Keratinocyte (primary cell): Measurements from ENCODE around the gene GRAMD1A. TPM values are rescaled to one million over a fixed set of nuclear protein-coding genes. Genes with fewer than 3 reads are reported as not detected.

ENCODE experiments used
- DNase-seq: peaks from one replicate; pipeline ENCODE4 v3.0.0-alpha.2; 2011; ENCODE audit warnings: low read depth, missing footprints, low spot score
- FAIRE-seq: peaks from 2 replicates; lab custom pipeline; 2011; peaks lifted over from hg19 to GRCh38; lab: Jason Lieb, UNC
- H2AFZ ChIP-seq: 2 replicates; pipeline ENCODE4 v1.6.0; 2012; ENCODE audit warnings: low read length, control low read depth, inconsistent platforms; ENCODE audit not compliant: control insufficient read depth
- H3K27ac ChIP-seq: 2 replicates; pipeline ENCODE4 v1.5.1; 2011; ENCODE audit warnings: low read length; ENCODE audit not compliant: control insufficient read depth, insufficient read depth
- H3K27me3 ChIP-seq: 3 replicates; pipeline ENCODE4 v1.6.0; 2011; ENCODE audit warnings: low read length; ENCODE audit not compliant: control insufficient read depth, insufficient read depth; ENCODE audit errors: extremely low read depth
- H3K36me3 ChIP-seq, 2 experiments: 2 replicates in 1 of 2; 3 replicates in 1 of 2; pipeline ENCODE4 v1.5.1; 2011; ENCODE audit warnings: low read length in 2 of 2, mild to moderate bottlenecking in 1 of 2; ENCODE audit not compliant: control insufficient read depth in 2 of 2, insufficient read depth in 2 of 2; ENCODE audit errors: extremely low read depth in 1 of 2
- H3K4me1 ChIP-seq: 3 replicates; pipeline ENCODE4 v1.5.1; 2011; ENCODE audit warnings: low read length; ENCODE audit not compliant: control insufficient read depth, insufficient read depth; ENCODE audit errors: extremely low read depth
- H3K4me2 ChIP-seq: 3 replicates; pipeline ENCODE4 v1.6.0; 2011; ENCODE audit warnings: low read depth, low read length; ENCODE audit not compliant: control insufficient read depth, insufficient read depth; ENCODE audit errors: extremely low read depth
- H3K4me3 ChIP-seq, 3 experiments: fragments of 200-600 bp in 1 of 3; sonication (generic) in 1 of 3; 2 replicates in 2 of 3; 3 replicates in 1 of 3; pipeline ENCODE4 v1.5.1; 2011 to 2016; ENCODE audit warnings: low read length in 3 of 3, mild to moderate bottlenecking in 3 of 3, control low read depth in 2 of 3, inconsistent platforms in 1 of 3, low read depth in 1 of 3, mixed read lengths in 1 of 3, mixed run types in 1 of 3, moderate library complexity in 1 of 3; ENCODE audit not compliant: control insufficient read depth in 2 of 3, insufficient read depth in 2 of 3; ENCODE audit errors: extremely low read depth in 1 of 3
- H3K79me2 ChIP-seq: 2 replicates; pipeline ENCODE4 v1.6.0; 2012; ENCODE audit warnings: low read length; ENCODE audit not compliant: control insufficient read depth, insufficient read depth
- H3K9ac ChIP-seq: 3 replicates; pipeline ENCODE4 v1.6.0; 2011; ENCODE audit warnings: low read length; ENCODE audit not compliant: control insufficient read depth, insufficient read depth; ENCODE audit errors: extremely low read depth
- H3K9me1 ChIP-seq: 3 replicates; pipeline ENCODE4 v1.6.0; 2011; ENCODE audit warnings: low read length; ENCODE audit not compliant: control insufficient read depth, insufficient read depth; ENCODE audit errors: extremely low read depth
- H3K9me3 ChIP-seq: 2 replicates; pipeline ENCODE4 v1.5.1; 2012; ENCODE audit warnings: low read depth, low read length; ENCODE audit not compliant: control insufficient read depth
- H4K20me1 ChIP-seq: 3 replicates; pipeline ENCODE4 v1.6.0; 2011; ENCODE audit warnings: low read length; ENCODE audit not compliant: control insufficient read depth, insufficient read depth; ENCODE audit errors: extremely low read depth
- EZH2 ChIP-seq: IDR thresholded peaks from one replicate; pipeline ENCODE4 v1.6.1; 2012; ENCODE audit warnings: inconsistent platforms, mild to moderate bottlenecking, low read length, moderate library complexity
- dilution Hi-C: fragments of 300-500 bp; cut with MboI; formaldehyde crosslinking; loops from one replicate; pipeline ENCODE4 v1.7.0; 2020; ENCODE audit warnings: low sequenced_read_pairs; ENCODE audit not compliant: extremely low pct_ligation_motif_present
- polyA plus RNA-seq, 5 experiments: library from polyadenylated mRNA; depleted of rRNA in 3 of 5; stranded (reverse) in 3 of 5; stranded (forward) in 1 of 5; unstranded in 1 of 5; fragments of >200 nt; gene quantifications; 1 replicate in 1 of 5; 2 replicates in 3 of 5; 3 replicates in 1 of 5; pipeline versions ENCODE4 v1.2.1 to v1.2.3, GENCODE V29; 2011 to 2012; ENCODE audit warnings: missing spikeins in 2 of 5, low read depth in 1 of 5, low replicate concordance in 1 of 5
- TF ChIP-seq, protein P1 (sequence below), 3 experiments: IDR thresholded peaks in 1 of 3; conservative IDR thresholded peaks in 1 of 3; optimal IDR thresholded peaks in 1 of 3; 2 replicates in 2 of 3; 3 replicates in 1 of 3; pipeline versions ENCODE3 to v1.5.1; 2011; ENCODE audit warnings: low read length in 3 of 3, mild to moderate bottlenecking in 3 of 3, moderate library complexity in 2 of 3, control low read depth in 1 of 3, inconsistent platforms in 1 of 3; ENCODE audit not compliant: insufficient read depth in 2 of 3; ENCODE audit errors: extremely low read depth in 1 of 3

GRAMD1A gene
- polyA plus RNA-seq, 1 donor (not counting 4 experiments of a cell fraction or from before 2014, with no cell fraction given) = 24.6 TPM

DNA sequence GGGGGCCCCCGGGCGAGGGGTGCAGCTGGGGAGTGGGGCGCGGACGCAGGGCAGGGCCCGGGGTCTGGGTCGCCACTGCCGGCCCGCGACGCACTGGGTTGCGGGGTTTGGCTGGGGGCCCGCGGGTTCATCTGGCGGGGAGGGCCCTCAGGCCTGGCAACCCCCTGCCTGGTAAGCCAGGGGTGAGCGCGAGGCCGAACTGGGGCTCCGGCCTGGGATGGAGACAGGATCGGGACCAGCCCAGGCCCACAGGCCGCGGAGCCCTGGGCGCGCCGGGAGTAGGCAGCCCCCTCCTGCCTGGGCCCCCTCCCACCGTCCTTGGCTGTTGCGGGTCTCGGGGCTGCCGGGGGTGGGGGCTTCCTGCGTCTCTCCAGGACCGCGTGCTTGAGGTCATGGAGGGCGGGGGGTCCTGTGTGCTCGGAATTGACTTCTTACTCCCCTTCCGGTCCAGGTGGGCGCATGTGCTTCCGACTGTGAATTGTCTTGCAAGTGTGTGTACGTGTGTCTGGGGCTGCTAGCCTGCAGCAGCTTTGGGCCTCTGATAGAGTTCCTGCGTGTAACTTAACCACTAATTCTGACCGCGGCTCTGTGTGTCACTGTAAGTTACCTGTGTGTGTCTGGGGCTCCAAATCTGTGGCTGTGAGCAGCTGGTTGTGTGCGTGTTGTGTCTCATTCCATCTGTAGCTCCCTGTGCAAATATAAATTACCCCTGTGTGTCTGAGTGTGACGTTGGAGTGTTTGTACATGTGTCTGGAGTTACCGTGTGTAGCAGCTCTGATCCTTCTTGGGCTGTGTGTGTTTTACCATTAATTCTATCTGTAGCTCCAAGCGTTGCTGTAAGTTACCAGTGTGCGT, 751 bp downstream of the GRAMD1A start:
- TF ChIP-seq EZH2 = no peak
- TF ChIP-seq, protein P1, sequence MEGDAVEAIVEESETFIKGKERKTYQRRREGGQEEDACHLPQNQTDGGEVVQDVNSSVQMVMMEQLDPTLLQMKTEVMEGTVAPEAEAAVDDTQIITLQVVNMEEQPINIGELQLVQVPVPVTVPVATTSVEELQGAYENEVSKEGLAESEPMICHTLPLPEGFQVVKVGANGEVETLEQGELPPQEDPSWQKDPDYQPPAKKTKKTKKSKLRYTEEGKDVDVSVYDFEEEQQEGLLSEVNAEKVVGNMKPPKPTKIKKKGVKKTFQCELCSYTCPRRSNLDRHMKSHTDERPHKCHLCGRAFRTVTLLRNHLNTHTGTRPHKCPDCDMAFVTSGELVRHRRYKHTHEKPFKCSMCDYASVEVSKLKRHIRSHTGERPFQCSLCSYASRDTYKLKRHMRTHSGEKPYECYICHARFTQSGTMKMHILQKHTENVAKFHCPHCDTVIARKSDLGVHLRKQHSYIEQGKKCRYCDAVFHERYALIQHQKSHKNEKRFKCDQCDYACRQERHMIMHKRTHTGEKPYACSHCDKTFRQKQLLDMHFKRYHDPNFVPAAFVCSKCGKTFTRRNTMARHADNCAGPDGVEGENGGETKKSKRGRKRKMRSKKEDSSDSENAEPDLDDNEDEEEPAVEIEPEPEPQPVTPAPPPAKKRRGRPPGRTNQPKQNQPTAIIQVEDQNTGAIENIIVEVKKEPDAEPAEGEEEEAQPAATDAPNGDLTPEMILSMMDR (optimal IDR thresholded peaks at IDR 0.05 in 1 of 3, IDR thresholded peaks at IDR 0.05 in 1 of 3, conservative IDR thresholded peaks at IDR 0.05 in 1 of 3; ENCODE audit: extremely low read depth in 1 of 3, insufficient read depth in 2 of 3, low read length in 3 of 3) = no peak
- peak overlapping the region; percentile 94 for H3K4me2 ChIP-seq
- H3K79me2 ChIP-seq = peaks cover 33% of the 10 kb centered on the region
- dilution Hi-C loops = no loop called here
- peak overlapping the region; percentile 63 for H2AFZ ChIP-seq
- peaks cover 5 to 6% of the 10 kb centered on the region in 2 experiments for H3K36me3 ChIP-seq
- FAIRE-seq (no peak), DNase-seq (peak; percentile 4)
- H3K9me1 ChIP-seq = no peaks in the 10 kb centered on the region
- peaks cover 3% of the 10 kb centered on the region for H4K20me1 ChIP-seq
- no peaks in the 10 kb centered on the region for H3K9me3 ChIP-seq
- peak overlapping the region; percentile 66 to 83 (median 73) for H3K4me3 ChIP-seq
- peaks cover 15% of the 10 kb centered on the region for H3K4me1 ChIP-seq
- H3K27ac ChIP-seq = peak overlapping the region; percentile 54
- H3K27me3 ChIP-seq = no peaks in the 10 kb centered on the region
- peak overlapping the region; percentile 77 for H3K9ac ChIP-seq

DNA sequence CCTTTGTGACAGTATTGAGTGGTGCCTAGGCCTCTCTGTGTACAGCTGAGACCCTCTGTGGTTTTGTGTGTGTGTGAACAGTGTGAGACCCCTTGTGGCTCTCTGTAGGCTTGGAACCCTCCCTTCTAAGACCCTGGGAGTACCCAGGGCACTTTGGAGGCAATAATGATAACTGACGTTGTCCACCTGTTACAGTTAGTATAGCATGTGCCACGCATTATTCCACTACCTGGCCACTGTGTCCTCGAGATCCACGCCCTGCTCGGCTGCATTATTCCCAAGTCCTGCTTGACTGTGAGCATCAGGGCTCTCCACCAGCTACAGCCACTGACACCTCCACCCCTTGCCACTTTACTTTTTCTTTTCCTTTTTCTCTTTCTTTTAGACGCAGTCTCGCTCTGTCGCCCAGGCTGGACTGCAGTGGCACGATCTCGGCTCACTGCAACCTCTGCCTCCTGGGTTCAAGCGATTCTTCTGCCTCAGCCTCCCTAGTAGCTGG, 2.0 kb downstream of the GRAMD1A start:
- H3K9me1 ChIP-seq = no peaks in the 10 kb centered on the region
- no peak overlapping the region for H3K9ac ChIP-seq
- no peak overlapping the region for H2AFZ ChIP-seq
- FAIRE-seq (no peak), DNase-seq (no peak)
- H3K27ac ChIP-seq = no peak overlapping the region
- H3K27me3 ChIP-seq = no peaks in the 10 kb centered on the region
- H3K4me2 ChIP-seq = no peak overlapping the region
- no peaks in the 10 kb centered on the region for H3K9me3 ChIP-seq
- no peak overlapping the region for H3K4me3 ChIP-seq
- peaks cover 15% of the 10 kb centered on the region for H3K4me1 ChIP-seq
- peaks cover 5% of the 10 kb centered on the region for H4K20me1 ChIP-seq
- dilution Hi-C loops = no loop called here
- TF ChIP-seq, protein P1 (optimal IDR thresholded peaks at IDR 0.05 in 1 of 3, IDR thresholded peaks at IDR 0.05 in 1 of 3, conservative IDR thresholded peaks at IDR 0.05 in 1 of 3; ENCODE audit: extremely low read depth in 1 of 3, insufficient read depth in 2 of 3, low read length in 3 of 3) = no peak
- TF ChIP-seq EZH2 = no peak
- peaks cover 36% of the 10 kb centered on the region for H3K79me2 ChIP-seq
- peaks cover 5 to 9% of the 10 kb centered on the region in 2 experiments for H3K36me3 ChIP-seq
